GM19468 (cell line): Measurements from ENCODE around the gene ACSM6.

Experiments used
- ATAC-seq: cut with Tn5 transposase; IDR thresholded peaks from one replicate; pipeline ENCODE4 v1.9.1; 2021; ENCODE audit warnings: mild to moderate bottlenecking, moderate library complexity, moderate number of reproducible peaks; ENCODE audit not compliant: unreplicated experiment; ENCODE audit errors: extremely low read depth

ACSM6 gene

GRCh38 chr10:95264227-95265051 lies 70.4 kb downstream of the ACSM6 start:
- ATAC-seq: no peak

- ATAC-seq: no peak
Measured at GRCh38 chr10:95265572-95265971, 71.5 kb downstream of the ACSM6 start.

DNA sequence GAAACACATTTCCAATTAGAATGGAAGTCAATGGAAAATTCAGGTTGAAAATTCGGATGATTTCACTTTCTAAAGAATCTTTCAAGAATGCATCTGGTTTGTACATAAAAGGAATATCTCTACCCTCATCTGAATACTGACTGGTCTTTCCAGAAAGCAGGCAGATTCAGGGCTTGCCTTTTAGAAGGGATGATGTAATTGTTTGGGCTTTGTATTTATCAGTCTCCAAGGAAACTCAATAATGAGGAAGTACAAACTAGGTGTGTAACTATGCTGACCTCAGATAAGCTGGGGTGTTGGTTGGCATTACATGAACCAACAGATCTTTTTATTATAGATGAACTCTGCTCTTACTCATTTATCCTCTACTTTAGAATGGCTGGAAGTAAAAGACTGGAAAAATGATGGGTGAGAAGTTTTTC lies 72.6 kb downstream of the ACSM6 start:
- ATAC-seq: no peak

GRCh38 chr10:95267251-95267650 lies 73.2 kb downstream of the ACSM6 start:
- ATAC-seq: no peak

- no peak for ATAC-seq
Measured at GRCh38 chr10:95268438-95268837, 74.4 kb downstream of the ACSM6 start.

GRCh38 chr10:95273393-95274312 lies 79.6 kb downstream of the ACSM6 start:
- ATAC-seq: no peak

- ATAC-seq: no peak
Measured at GRCh38 chr10:95275726-95276366, 81.8 kb downstream of the ACSM6 start.

GRCh38 chr10:95276367-95277200 lies 82.5 kb downstream of the ACSM6 start:
- ATAC-seq: no peak

DNA sequence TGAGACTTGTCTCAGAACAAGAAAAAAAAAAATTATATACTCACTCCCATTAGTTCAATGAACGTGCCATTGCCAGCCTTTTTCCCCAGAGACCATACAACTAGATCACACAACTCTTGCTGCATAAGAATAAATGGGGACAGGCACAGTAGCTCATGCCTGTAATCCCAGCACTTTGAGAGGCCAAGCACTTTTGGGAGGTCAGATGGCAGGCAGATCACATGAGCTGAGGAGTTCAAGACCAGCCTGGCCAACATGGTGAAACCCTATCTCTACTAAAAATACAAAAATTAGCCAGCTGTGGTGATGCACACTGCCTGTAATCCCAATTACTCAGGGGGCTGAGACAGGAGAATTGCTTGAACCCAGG lies 83.1 kb downstream of the ACSM6 start:
- no peak for ATAC-seq

GRCh38 chr10:95277614-95278013 lies 83.6 kb downstream of the ACSM6 start:
- no peak for ATAC-seq
